IMR-90 (cell line): ENCODE measurements around the gene KPNA3. TPM values are rescaled to one million over a fixed set of nuclear protein-coding genes. Genes with fewer than 3 reads are reported as not detected.
A peak's percentile ranks its signal among the peaks of the same experiment; 100 is the strongest.

ENCODE experiments used
- ATAC-seq: fragments of 200-7000 bp; cut with Tn5 transposase; 2 replicates; pipeline ENCODE4 v1.9.1; 2020; ENCODE audit warnings: low read depth, mild to moderate bottlenecking, moderate library complexity
- BruUV-seq: library from RNA; stranded (reverse); fragments of 400-500 nt; replicated peaks from 2 replicates; lab custom pipeline; 2021; lab: Mats Ljungman, UMichigan
- CTCF ChIA-PET: fragments of 300-600 bp; formaldehyde crosslinking; extraction: SDS; loops from one replicate; lab custom pipeline; 2021; ENCODE audit warnings: antibody characterized with exemption; lab: Yijun Ruan, JAX
- POLR2A ChIA-PET: fragments of 300-600 bp; sonication (Branson Sonifier 250); formaldehyde crosslinking; loops from one replicate; lab custom pipeline; 2022; ENCODE audit warnings: antibody characterized with exemption; ENCODE audit not compliant: unreplicated experiment; lab: Charles Lee
- DNase-seq: peaks from one replicate; pipeline ENCODE4 v3.0.0; 2013
- H2AFZ ChIP-seq: replicated peaks from 2 replicates; pipeline ENCODE3; 2013; ENCODE audit warnings: low read length, mild to moderate bottlenecking; ENCODE audit not compliant: poor library complexity
- H2AK5ac ChIP-seq: 2 replicates; pipeline ENCODE4 v1.6.1; 2013; ENCODE audit warnings: low read depth, low read length, inconsistent platforms
- H2AK9ac ChIP-seq: replicated peaks from 2 replicates; pipeline ENCODE3; 2013; ENCODE audit warnings: mild to moderate bottlenecking, low read depth, low read length, moderate library complexity; ENCODE audit not compliant: poor library complexity
- H2BK120ac ChIP-seq: 2 replicates; pipeline ENCODE4 v1.6.1; 2013; ENCODE audit warnings: low read depth, low read length, inconsistent platforms
- H2BK15ac ChIP-seq: 3 replicates; pipeline ENCODE4 v1.6.1; 2013; ENCODE audit warnings: low read depth, low read length, inconsistent platforms
- H2BK20ac ChIP-seq: 2 replicates; pipeline ENCODE4 v1.6.1; 2013; ENCODE audit warnings: low read depth, mild to moderate bottlenecking, inconsistent platforms, low read length, moderate library complexity
- H2BK5ac ChIP-seq: 2 replicates; pipeline ENCODE4 v1.6.1; 2013; ENCODE audit warnings: mild to moderate bottlenecking, low read depth, low read length, inconsistent platforms; ENCODE audit not compliant: poor library complexity, severe bottlenecking
- H3K14ac ChIP-seq: replicated peaks from 2 replicates; pipeline ENCODE4 v1.6.1; 2013; ENCODE audit warnings: low read depth, low read length, inconsistent platforms
- H3K18ac ChIP-seq: 2 replicates; pipeline ENCODE4 v1.6.1; 2013; ENCODE audit warnings: low read depth, low read length, control low read depth
- H3K23ac ChIP-seq: 2 replicates; pipeline ENCODE4 v1.6.1; 2013; ENCODE audit warnings: low read depth, low read length, inconsistent platforms
- H3K27ac ChIP-seq: 2 replicates; pipeline ENCODE4 v1.5.1; 2013; ENCODE audit warnings: mild to moderate bottlenecking, control low read depth, low read length; ENCODE audit not compliant: insufficient read depth
- H3K27me3 ChIP-seq: 2 replicates; pipeline ENCODE4 v1.6.1; 2013; ENCODE audit warnings: low read length; ENCODE audit not compliant: control insufficient read depth, insufficient read depth
- H3K36me3 ChIP-seq: 2 replicates; pipeline ENCODE4 v1.6.1; 2013; ENCODE audit warnings: low read length, mixed read lengths; ENCODE audit not compliant: control insufficient read depth, insufficient read depth
- H3K4ac ChIP-seq: 2 replicates; pipeline ENCODE4 v1.6.1; 2013; ENCODE audit warnings: low read depth, low read length, inconsistent platforms
- H3K4me1 ChIP-seq: 2 replicates; pipeline ENCODE4 v1.6.1; 2013; ENCODE audit warnings: low read length, mixed read lengths; ENCODE audit not compliant: control insufficient read depth, insufficient read depth
- H3K4me2 ChIP-seq: 2 replicates; pipeline ENCODE4 v1.6.1; 2013; ENCODE audit warnings: low read depth, mild to moderate bottlenecking, control low read depth, low read length, moderate library complexity
- H3K4me3 ChIP-seq: 2 replicates; pipeline ENCODE4 v1.5.1; 2013; ENCODE audit warnings: low read depth, mild to moderate bottlenecking, control low read depth, low read length, moderate library complexity; ENCODE audit not compliant: insufficient read depth
- H3K56ac ChIP-seq: 2 replicates; pipeline ENCODE4 v1.6.1; 2013; ENCODE audit warnings: low read length, inconsistent platforms; ENCODE audit not compliant: insufficient read depth; ENCODE audit errors: extremely low read depth
- H3K79me1 ChIP-seq, 2 experiments: 2 replicates each; pipeline ENCODE4 v1.6.1; 2013; ENCODE audit warnings: low read length in 2 of 2, inconsistent platforms in 1 of 2, low read depth in 1 of 2
- H3K9ac ChIP-seq: 2 replicates; pipeline ENCODE4 v1.6.1; 2013; ENCODE audit warnings: low read depth, low read length, control low read depth
- H3K9me1 ChIP-seq: 2 replicates; pipeline ENCODE4 v1.6.1; 2013; ENCODE audit warnings: low read length, inconsistent platforms; ENCODE audit not compliant: insufficient read depth
- H3K9me3 ChIP-seq: 2 replicates; pipeline ENCODE4 v1.6.1; 2013; ENCODE audit warnings: low read length; ENCODE audit not compliant: control insufficient read depth, insufficient read depth
- H4K20me1 ChIP-seq: 2 replicates; pipeline ENCODE4 v1.6.1; 2013; ENCODE audit warnings: low read length, inconsistent platforms; ENCODE audit not compliant: insufficient read depth
- H4K5ac ChIP-seq: 2 replicates; pipeline ENCODE4 v1.6.1; 2013; ENCODE audit warnings: mild to moderate bottlenecking, low read depth, low read length, control low read depth
- H4K8ac ChIP-seq, 2 experiments: 2 replicates each; pipeline ENCODE4 v1.6.1; 2013; ENCODE audit warnings: low read depth in 2 of 2, low read length in 2 of 2, control low read depth in 1 of 2, inconsistent platforms in 1 of 2
- H4K91ac ChIP-seq: 2 replicates; pipeline ENCODE4 v1.6.1; 2013; ENCODE audit warnings: low read depth, low read length, inconsistent platforms; ENCODE audit not compliant: insufficient read depth
- CEBPB ChIP-seq: IDR thresholded peaks from 2 replicates; pipeline ENCODE4 v1.6.1; 2012; ENCODE audit warnings: low read depth, low read length, improper control_type of control experiment
- FOS ChIP-seq: fragments of 150-350 bp; IDR thresholded peaks from 2 replicates; pipeline ENCODE4 v1.6.1; 2016; ENCODE audit warnings: low read depth, low read length
- NFE2L2 ChIP-seq: fragments of 150-350 bp; IDR thresholded peaks from 2 replicates; pipeline ENCODE4 v1.6.1; 2016; ENCODE audit warnings: low read depth, mild to moderate bottlenecking, low read length
- RCOR1 ChIP-seq: IDR thresholded peaks from 2 replicates; pipeline ENCODE4 v1.6.1; 2012; ENCODE audit warnings: mild to moderate bottlenecking, low read length, improper control_type of control experiment; ENCODE audit not compliant: insufficient replicate concordance
- WGBS, 2 experiments: methylation state at CpG; one replicate each; pipeline versions ENCODE4 v1.1.5 to v1.1.7; 2013; ENCODE audit warnings: missing lambda C conversion rate in 2 of 2; ENCODE audit not compliant: insufficient read length in 1 of 2; ENCODE audit errors: extremely low coverage in 2 of 2; 5-methylcytosine and 5-hydroxymethylcytosine counted together
- dilution Hi-C: fragments of 300-500 bp; cut with HindIII; formaldehyde crosslinking; loops from one replicate; pipeline ENCODE4 v1.14.3; 2018; ENCODE audit warnings: low sequenced_read_pairs; ENCODE audit not compliant: unreplicated experiment
- in situ Hi-C: fragments of 300-500 bp; cut with MboI; formaldehyde crosslinking; loops from 3 replicates; pipeline ENCODE4 v1.14.3; 2019; ENCODE audit warnings: low sequenced_read_pairs, inconsistent platforms, mixed read lengths
- intact Hi-C: fragments of 100-400 bp; cut with micrococcal nuclease; formaldehyde crosslinking; loops from 2 replicates; pipeline ENCODE4 v1.10.0; 2022
- polyA plus RNA-seq, 3 experiments: library from polyadenylated mRNA; depleted of rRNA; stranded (reverse); fragments of >200 nt; gene quantifications; 2 replicates each; pipeline ENCODE4 v1.2.3, GENCODE V29; 2012; ENCODE audit warnings: low replicate concordance in 1 of 3
- total RNA-seq: library from RNA; depleted of rRNA; stranded (reverse); fragments of >200 nt; gene quantifications from 2 replicates; pipeline ENCODE4 v1.2.3, GENCODE V29; 2012

The KPNA3 gene
- total and polyA plus RNA-seq, 2 of the 4 experiments (the other 2 are of a cell fraction), result 25.3 to 48.6 TPM

- WGBS, 2 experiments, result no CpG with 5 or more reads among the region's 7 CpGs
- peak overlapping the region; percentile 74 for H3K18ac ChIP-seq
- ChIA-PET CTCF (interaction anchor here (0.9 kb wide), 1 partner anchor 37 kb away, joined by 3 read pairs; no protein-coding TSS in a partner anchor), POLR2A (interaction anchor here (0.6 kb wide), 1 partner anchor 28 kb away, joined by 6 read pairs; no protein-coding TSS in a partner anchor)
- peak overlapping the region; percentile 75 for H2BK15ac ChIP-seq
- peak overlapping the region; percentile 8; the same call in 1 of the 2 replicates for H3K4me2 ChIP-seq
- peak overlapping the region; percentile 61 for H3K27ac ChIP-seq
- no peaks in the 10 kb centered on the region for H3K79me1 ChIP-seq
- peak overlapping the region; percentile 19 for H4K5ac ChIP-seq
- TF ChIP-seq RCOR1 (no peak), CEBPB (peak; percentile 68; the same call in 1 of the 2 replicates), NFE2L2 (no peak), FOS (no peak)
- BruUV-seq, result no TSS peak
- H3K9ac ChIP-seq, result no peak overlapping the region
- H2BK20ac ChIP-seq, result peak overlapping the region; percentile 64
- in situ Hi-C loops (no loop called here), intact Hi-C loops (no loop called here), dilution Hi-C loops (no loop called here)
- peak overlapping the region; percentile 62 for H2AK9ac ChIP-seq
- H2AFZ ChIP-seq, result peak overlapping the region; percentile 72
- peak overlapping the region; percentile 40 for H3K23ac ChIP-seq
- H3K9me3 ChIP-seq, result no peaks in the 10 kb centered on the region
- peak overlapping the region; percentile 93 for H3K4ac ChIP-seq
- H2BK120ac ChIP-seq, result peak overlapping the region; percentile 85
- peak overlapping the region; percentile 18 to 90; a peak in 3 of 4 replicates for H4K8ac ChIP-seq
- H2BK5ac ChIP-seq, result peak overlapping the region; percentile 79
- peak overlapping the region; percentile 95 for H2AK5ac ChIP-seq
- no peak overlapping the region for H3K4me3 ChIP-seq
- H3K9me1 ChIP-seq, result peaks cover 10% of the 10 kb centered on the region
- H4K20me1 ChIP-seq, result peaks cover 3% of the 10 kb centered on the region; the same call in 1 of the 2 replicates
- H3K56ac ChIP-seq, result 0 out of 2 replicates have a peak overlapping the region, but pooled peaks have one; percentile 36
- peaks cover 19% of the 10 kb centered on the region for H3K4me1 ChIP-seq
- peak overlapping the region; percentile 91 for H4K91ac ChIP-seq
- H3K36me3 ChIP-seq, result no peaks in the 10 kb centered on the region
- ATAC-seq (peak; percentile 84), DNase-seq (peak; percentile 76)
- H3K14ac ChIP-seq, result peak overlapping the region; percentile 67
- H3K27me3 ChIP-seq, result no peaks in the 10 kb centered on the region
These were observed 22.2 kb upstream of the KPNA3 start for GRCh38 chr13:49814551-49815270.
